CD4-positive, alpha-beta T cell treated with Interleukin-12 subunit alpha and Interleukin-12 subunit beta, for 1 hour (primary cell): Measurements from ENCODE around the gene SMIM35.

ENCODE experiments used
- DNase-seq: peaks from one replicate; pipeline ENCODE4 v3.0.0-alpha.2; 2020

Gene SMIM35

DNA sequence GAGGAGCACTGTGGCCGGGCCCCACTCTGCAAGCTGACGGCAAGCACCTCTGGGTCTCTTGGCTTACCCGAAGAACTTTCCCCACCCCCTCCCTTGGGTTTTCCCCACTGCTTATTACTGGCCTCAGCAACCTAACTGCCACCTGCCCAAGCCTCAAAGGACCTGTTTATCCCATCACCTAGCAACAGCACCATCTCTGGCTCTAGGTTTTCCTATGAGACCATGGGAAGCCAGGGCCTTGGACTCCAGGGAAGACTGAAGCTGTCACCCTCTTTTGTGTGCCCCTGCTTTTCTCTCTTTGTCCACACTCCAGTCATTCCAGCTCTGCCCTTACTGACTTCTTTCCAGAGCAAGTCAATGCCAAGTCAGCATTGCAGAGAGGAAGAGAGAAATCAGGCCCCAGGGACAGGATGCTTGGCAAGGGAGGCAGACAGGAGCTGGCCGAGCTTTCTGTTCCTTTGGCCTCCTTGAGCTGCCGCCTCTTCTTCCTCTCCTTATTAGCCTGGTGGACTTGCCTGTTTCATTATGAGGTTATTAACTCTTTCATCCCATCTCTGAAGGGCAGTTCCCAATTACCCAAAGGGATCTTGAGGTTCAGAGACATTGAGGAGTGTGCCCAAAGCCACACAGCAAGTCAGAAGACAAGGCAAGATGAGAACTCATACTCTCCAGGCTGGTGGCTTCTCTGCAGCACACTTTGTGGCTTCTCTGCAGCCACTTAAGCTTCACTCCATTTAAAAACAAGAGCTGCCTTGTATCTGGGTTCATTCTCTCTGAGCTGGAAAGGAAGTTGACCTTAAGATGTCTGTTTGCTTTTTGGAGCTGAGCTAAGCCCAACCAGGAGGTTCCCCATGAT is at the start of gene SMIM35:
SMIM35 (minus strand) TSS at position 51 of the 856 bp plus-strand sequence. CDS start 206 bp downstream, outside the sequence.
- DNase-seq, result no peak

DNA sequence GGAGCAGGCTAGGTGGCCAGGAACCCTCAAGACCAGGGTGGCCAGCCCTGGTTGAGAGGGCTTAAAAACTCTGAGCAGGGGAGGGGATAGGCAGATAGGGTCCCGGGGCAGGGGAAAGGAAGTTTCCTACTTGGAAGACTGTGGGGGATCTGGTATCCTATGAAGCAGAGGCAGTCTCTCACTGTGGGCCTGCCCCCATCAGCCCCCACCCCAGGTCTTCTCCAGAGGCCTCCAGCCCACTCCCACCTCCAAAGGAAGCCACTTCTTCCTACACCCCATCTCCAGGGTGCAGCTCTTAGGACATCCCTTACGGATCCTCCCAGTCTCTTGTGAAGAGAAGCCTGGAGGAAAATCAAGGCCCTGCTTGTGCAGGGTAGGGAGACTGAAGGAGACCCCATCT is 49.6 kb upstream of the SMIM35 start:
- no peak for DNase-seq

GRCh38 chr11:118135796-118136165 is 49.0 kb upstream of the SMIM35 start:
- no peak for DNase-seq

DNA sequence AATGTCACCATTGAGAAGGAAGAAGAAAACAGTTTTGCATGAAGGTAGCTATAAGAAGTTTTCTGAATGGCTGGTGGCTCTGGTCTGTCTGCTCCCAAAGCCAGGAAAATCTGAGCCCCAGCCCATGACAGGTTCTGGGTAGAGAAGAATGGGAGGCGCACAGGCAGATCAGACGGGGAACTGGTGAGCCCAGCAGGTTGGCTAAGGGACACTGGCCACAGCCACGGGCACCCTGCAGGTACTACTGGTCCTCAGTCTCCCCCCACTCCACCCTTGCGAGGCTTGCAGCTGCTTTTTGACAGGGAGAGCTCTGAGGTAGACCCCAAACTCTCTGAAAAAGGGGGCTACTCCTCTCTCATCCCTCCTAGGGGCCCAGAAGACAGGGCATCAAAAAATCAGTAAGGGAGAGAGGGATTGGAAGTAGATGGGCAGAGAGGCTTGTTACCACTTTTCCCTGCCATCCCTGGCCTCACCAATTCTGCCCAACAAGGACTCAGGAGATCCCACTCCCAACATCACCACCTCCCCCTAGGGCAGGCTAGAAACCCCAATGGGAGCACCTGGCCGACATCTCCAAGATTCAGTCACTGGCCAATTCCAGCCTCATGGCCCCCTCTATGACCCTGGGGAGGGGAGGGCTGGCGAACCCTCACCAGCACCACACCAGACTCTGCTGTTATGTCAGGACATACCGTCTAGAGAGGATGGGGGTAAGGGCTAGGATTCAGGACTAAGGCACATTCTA is 48.5 kb upstream of the SMIM35 start:
- DNase-seq, result no peak

DNA sequence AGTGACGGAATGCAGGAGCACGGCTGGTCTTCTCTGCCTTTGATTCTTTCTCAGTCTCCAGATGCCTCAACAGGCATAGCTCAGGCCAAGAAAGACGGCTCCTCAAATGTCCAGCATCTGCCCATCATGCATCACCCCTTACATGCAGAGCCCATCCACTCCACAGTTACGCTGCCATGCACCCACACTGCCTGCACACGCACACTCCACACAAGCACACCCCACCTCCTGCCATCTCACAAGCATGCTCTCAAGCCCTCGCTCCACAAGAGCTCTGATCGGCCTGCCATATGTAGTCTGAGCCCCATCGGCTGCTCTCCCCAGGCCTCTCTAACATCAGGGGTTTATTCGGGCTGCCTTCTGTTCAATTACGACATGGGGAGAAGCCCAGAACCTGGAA is 47.1 kb upstream of the SMIM35 start:
- DNase-seq, result no peak

DNA sequence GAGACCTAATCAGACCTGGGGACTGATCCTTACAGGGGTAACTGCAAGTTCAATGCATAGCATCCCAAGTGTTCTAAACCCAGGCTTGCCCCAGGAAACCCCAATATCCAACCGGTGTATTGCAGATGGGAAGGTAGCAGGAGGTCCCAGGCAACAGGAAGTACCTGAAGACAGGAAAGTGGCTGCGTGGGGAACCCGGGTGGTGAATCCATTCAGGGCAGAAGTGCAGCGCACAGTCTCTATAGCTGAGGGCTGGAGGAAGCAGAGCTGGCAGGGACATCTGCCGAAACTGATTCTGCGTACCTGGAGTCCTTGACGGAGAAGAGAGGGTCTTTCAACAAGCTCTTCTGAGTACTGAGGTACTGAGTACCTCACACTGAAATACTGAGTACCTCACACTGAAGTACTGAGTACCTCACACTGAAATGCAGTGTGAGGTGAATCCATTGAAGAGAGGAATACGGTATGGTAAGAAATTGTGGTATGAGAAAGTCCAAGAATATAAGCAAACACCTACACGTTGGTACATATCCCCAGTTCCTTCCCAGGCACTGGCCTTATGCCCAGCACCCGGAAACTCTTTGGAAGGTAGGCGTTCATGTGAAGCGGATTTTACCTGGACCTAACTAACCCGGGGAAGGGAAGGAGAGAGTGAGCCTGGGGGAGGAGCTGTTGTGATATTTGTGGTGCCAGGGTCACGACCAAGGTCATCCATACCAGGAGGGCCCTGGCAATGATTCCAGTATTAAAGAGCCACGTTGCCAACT is 45.8 kb upstream of the SMIM35 start:
- no peak for DNase-seq

DNA sequence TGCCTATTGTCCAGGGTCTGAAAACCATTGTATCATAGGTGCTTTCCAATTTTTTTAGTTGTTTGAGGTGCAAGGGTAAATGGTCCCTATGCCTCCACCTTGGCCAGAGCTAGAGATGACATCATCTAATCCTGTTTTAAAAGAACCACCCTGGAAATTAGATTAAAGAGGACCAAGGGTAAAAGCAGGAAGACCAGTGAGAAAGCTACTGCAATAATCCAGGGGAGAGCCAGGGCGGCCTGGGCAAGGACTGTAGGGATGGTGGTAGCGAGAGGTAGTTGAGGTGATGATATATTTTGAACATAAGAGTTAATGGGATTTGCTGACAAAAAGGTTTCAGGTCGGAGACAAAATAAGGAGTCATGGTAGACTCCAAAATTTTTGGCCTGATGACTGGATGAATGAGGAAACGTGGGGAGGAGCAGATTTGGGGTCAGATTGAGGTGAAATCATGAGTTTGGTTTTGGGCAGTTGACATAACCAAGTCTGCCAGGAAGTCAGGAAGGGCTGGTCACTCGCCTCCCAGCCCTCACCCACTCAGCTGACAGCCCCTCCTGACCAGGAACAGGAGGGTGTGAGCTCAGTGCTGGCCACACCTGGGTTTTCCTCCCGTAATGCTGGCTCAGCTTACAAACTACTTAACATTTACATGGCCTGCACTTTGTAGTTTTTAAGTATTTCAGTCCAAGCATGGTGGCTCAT is 42.9 kb upstream of the SMIM35 start:
- no peak for DNase-seq

- no peak for DNase-seq
Observed at GRCh38 chr11:118128721-118129470, 42.1 kb upstream of the SMIM35 start.

DNA sequence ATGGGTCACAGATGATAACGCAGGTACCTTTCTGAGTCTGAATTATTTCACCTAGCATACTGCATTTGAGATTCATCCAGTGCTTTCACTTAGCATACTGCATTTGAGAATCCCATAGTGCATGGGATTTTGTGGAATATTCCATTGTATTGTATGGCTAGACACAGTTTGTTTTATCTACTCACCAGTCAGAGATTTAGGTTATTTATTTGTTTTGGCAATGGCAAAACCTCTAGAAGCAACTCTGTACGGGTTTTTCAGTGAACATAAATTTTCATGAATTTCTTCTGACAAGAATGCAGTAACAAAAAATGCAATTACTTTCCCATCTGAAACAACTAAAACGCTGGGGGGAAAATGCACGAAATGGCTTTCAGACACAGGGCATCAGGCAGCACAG is 41.5 kb upstream of the SMIM35 start:
- no peak for DNase-seq

DNA sequence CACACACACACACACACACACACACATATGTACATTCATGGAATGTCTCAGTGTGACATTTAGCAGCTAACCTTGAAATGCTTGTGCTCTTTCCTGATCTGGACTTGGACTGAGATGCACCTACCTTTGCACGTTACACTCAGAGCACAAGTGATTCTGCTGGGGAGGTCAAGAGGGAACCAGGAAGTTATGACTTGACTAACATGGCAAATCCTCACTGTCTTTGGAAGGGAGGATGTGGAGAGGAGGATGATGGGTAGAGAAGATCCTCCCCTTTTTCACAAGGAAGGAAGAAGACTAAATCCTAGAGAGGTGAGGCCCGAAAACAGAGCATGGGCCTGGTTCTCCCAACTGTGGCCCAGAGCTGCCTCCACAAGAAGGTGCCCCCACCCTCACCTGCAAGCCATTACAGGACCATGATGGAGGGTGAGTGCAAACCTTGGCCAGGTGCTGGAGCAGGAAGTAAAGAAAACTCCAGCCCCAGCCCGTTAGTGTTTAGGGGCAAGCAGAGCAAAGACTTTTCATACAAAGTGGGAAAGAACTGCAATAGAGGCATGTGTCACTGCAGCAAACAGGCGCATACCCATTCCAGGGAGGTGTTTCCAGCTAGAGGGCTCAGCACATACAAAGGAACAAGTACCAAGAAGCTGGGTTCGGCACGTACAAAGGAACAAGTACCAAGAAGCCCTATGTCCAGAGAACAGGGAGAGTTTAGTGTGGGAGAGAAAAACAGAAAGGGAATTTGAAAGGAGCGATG is 39.5 kb upstream of the SMIM35 start:
- DNase-seq, result no peak

DNA sequence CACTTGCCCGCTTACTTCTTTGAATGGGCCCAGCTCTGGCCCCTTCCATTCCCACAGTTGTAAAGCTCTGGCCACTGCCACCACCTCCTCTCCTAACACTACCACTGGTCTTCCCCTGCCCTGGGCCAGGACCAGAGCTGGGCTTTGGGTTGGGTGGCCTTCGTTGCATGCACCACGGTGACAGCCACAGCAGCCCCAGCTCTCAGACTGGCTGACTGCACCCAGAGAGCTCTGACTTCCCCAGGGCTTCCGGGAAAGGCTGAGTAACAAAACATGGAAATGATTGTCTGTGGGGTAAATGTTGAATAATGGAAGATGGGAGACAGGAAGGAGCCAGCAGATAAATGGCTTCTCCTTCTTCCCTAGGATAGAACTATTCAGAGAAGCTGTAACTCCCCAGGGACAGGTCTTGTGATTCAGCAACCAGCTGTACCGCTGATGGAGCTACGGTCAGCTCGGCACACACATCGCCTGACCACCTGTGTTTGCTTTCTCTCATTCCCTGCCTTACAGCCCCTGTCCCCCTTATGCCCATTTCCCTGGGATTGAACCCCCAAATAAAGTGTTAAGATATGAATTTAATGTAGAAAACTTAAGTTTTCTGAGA is 38.3 kb upstream of the SMIM35 start:
- DNase-seq, result no peak

DNA sequence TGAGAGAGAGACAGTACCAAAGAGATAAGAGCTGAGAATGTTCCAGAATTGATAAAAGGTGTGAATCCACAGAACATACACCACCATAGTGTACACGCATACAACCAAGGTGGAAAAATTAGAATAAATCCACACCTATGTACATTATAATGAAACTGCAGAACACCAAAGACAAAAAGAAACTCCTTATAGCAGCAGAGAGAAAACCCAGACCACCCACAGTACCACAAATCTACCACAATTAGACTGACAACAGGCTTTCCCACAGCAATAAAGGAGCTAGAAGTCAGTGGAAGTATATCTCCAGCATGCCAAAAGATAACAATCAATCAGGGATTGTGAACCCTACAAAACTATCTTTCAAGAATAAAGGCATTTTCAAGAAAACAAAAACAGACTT is 34.0 kb upstream of the SMIM35 start:
- DNase-seq, result no peak

- DNase-seq, result peak; percentile 16
Observed at GRCh38 chr11:118117790-118118601, 31.2 kb upstream of the SMIM35 start.

- no peak for DNase-seq
Observed at GRCh38 chr11:118115048-118115447, 28.3 kb upstream of the SMIM35 start.

DNA sequence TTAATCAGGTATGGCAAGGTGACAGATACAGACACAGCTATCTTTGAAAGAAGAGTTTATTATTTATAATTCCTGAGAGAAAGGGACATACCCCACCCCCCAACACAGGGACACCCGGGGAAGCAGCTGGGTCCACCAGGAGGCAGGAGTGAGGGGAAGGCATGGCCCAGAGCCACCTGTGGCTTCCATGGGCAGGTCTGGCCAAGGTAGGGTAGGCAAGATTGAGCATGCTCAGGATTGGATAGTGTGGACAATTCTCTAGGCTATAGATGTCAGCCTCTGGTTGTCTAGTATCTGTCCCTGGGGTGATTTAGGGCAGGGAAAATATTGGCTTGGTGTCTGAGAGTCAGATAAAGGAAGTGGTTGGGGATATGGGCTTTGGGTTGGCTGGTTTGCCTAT is 27.5 kb upstream of the SMIM35 start:
- no peak for DNase-seq

- DNase-seq, result no peak
Observed at GRCh38 chr11:118112711-118113430, 26.1 kb upstream of the SMIM35 start.

DNA sequence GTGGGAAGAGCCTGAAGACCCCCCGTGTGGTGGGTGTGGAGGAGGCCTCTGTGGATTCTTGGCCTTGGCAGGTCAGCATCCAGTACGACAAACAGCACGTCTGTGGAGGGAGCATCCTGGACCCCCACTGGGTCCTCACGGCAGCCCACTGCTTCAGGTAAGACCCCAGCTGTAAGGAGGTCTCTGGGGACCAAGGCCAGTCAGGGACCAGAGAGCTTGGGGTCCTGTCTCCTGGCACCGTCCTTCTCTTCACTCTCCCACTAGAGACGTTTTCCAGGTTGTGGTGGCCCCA is 24.9 kb upstream of the SMIM35 start:
- DNase-seq, result no peak

DNA sequence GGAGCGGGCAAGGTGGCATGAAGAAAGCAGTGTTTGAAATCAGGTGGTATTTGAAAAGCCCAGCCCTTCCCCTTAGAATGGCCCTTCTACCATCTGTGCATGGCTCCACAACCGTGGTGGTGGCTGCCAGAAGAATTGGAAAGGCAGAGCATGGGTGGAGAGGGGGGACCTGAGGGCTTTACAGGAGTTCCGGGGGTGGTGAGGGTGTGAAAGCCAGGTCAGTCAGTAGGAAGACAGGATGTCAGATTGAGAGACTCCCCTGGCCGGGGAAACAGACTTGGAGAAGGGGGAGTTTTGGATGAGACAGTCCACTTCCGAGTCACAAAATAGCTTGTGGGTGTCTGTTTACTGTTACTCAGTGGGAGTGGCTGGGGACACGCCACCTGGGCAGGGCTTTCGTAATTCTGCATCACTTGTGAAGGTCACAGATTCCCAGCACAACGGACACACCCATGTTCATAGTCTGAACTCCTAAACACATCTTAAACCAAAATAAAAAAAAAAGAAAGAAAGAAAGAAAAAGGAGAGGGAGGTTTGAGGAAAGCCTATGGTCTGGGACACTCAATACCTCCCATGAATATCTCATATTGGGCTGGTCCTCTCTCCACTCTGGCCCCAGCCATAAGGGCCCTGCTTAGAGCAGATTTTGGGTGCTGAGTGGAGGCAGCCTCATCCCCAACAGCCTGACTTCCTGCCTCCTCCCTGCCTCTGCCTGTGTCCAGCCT is 24.4 kb upstream of the SMIM35 start:
- DNase-seq, result no peak

- DNase-seq, result no peak
Observed at GRCh38 chr11:118109231-118109630, 22.5 kb upstream of the SMIM35 start.
